Myocyte (in vitro differentiated cells): ENCODE measurements around the gene MYO7B. TPM values are rescaled to one million over a fixed set of nuclear protein-coding genes. Genes with fewer than 3 reads are reported as not detected.
A peak's percentile ranks its signal among the peaks of the same experiment; 100 is the strongest.

ENCODE experiments used
- DNase-seq: peaks from one replicate; pipeline ENCODE4 v3.0.0-alpha.2; 2012; ENCODE audit warnings: low read depth
- total RNA-seq: library from RNA; depleted of rRNA; stranded (reverse); fragments of >200 nt; gene quantifications from 2 replicates; pipeline ENCODE4 v1.2.3, GENCODE V29; 2014

MYO7B gene
- total RNA-seq, 1 donor from 2014 or later, result not detected

DNA sequence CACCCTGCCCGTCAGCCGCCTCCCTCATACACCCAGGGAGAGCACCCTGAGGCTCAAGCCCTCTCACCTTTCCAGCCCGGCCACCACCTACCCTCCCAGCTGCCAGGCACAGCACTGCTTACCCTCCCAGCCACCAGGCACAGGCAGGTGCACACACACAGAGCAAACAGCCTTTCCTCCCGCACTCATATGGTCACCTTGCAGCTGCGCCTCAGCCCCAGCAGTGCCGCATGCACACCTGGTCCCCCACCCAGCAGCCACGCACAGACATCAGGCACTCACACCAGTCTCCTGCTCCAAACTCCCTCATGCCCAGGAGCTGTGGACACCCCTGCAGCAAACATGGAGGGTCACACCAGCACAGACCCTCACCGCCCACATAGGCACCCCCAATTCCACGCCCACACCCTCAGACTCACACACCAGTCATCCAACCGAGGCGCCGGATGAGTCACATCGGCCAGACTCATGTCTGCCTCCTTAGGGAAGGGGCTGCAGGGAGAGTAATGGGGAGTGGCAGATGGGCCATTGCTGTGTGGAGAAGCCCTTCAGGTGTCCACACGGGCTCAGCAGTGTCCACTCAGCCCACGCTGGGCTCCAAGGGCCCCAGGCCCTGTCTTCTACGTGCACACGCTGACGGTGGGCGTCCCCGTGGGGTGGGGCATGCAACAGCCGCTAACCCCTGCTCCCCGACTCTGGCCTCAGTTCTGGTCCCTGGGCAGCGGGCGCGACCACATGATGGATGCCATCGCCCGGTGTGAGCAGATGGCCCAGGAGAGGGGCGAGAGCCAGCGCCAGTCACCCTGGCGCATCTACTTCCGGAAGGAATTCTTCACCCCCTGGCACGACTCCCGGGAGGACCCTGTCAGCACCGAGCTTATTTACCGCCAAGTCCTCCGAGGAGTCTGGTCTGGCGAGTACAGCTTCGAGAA, 88.2 kb downstream of the MYO7B start:
- DNase-seq, result no peak

DNA sequence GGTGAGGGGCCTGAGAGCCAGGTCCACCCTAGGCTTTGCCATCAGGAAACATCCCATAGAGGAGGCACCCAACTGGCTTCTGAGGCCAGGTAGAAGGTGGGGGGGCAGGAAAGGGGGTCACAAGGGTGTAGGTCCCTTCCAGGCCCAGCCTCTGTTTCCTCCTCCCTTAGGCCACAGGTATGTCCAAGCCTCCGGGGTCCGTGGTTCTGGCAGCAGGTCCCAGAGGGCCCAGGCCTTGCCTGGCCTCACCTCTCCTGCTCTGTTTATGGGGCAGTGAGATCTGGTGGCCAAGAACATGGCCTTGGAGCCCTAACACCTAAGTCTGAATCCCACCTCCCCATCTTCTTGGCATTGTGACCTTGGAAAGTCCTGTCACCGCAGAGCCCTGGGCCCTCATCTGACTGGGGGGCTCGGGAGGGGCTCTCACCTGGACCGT, 88.9 kb downstream of the MYO7B start:
- no peak for DNase-seq

DNA sequence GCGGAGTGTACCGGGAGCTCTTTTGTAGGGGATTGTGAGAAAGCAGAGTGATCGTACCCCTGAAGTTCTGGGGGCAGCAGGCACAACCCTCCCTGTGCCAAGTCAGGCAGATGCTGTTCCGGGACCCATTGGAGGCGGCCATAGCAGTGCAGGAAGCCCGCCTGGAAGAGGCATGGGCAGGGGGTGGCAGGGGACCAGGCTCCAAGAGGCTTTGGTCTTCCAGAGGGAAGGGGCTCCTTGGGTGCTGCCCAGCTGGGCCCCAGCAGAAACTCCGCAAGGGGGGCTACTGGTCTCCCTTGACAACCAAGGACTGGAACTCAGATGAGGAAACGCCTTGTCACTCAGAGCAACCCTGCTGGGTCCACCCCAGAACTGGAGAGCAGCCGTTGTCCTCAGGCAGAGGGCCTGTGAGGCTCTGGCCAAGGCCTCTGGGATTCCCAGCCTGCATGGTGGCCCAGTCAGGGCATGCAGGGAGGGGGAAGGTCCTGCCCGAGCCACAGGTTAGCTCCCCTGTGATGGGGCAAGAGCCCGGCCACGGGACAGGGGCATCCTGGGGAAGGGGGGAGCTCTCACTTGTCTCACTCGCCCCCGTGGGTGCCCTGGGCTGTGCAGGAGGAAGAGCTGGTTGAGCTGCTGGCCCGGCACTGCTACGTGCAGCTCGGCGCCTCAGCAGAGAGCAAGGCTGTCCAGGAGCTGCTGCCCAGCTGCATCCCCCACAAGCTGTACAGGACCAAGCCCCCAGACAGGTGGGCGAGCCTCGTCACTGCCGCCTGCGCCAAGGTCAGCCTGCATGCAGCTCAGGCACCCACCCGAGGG, 89.5 kb downstream of the MYO7B start:
- DNase-seq, result no peak

DNA sequence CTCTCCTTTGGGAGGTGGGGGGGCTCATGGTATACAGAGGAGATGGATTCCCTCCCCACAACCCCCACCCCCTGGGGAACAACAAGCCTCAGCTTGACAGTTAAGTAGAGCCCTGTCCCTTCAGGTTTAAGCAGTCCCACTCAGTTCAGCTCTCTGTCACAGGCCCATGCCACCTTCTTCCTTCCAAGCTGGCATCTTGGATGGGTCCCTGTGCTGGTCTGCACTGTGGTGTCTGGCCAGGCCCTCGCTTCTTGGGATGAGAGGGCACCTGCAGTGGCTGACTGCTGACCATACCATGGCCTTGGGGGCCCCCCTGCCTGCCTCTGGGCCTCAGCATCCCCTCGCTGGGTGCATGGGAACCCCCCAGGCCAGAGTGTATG, 90.1 kb downstream of the MYO7B start:
- DNase-seq, result no peak

DNA sequence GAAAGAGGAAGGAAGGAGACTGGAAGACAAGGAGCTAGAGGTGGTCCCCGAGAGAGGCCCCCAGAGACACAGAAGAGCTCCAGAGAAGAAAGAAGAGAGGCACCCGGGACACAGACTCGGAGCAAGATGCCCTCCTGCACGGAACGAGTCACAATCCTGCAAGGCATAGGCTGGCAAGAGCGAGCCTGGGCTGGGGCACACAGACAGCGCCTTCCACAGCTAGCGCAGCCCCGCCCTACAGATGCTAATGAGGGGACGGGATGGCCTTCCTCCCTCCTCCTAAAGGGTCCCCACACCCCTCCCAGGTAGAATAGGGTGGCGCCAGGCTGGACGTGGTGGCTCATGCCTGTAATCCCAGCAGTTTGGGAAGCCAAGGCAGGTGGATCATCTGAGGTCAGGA, 90.7 kb downstream of the MYO7B start:
- no peak for DNase-seq

DNA sequence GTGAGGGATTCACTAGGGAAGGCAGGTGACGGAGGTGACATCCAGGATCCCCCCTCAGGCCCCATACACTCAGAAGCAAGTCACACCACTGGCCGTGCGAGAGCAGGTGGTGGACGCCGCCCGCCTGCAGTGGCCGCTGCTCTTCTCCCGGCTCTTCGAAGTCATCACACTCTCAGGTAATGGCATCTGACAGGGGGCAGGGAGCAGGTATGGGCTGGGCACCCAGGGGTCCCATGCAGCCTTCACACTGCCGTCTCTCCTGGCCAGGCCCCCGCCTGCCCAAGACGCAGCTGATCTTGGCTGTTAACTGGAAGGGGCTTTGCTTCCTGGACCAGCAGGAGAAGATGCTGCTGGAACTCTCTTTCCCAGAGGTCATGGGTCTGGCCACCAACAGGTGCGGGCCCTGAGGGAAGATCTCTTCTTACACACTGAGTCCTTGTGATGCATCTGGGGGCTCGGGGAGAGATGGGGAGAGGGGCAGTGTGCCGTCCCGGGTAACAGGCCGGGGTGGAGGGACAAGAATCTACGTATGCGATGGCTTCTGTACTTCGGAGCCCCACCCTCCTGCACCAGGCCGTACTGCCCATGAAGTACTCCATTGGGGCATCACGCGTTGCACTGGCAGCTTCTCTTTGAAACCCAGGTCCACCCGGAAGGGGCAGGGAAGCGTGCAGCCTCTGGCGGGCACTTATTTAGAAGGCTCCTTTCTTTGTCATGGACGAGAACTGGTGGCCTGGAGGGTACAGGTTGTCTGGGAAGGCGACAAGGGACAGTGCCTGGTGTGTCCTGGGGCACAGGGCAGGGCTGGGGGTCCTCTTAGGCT, 91.6 kb downstream of the MYO7B start:
- no peak for DNase-seq

DNA sequence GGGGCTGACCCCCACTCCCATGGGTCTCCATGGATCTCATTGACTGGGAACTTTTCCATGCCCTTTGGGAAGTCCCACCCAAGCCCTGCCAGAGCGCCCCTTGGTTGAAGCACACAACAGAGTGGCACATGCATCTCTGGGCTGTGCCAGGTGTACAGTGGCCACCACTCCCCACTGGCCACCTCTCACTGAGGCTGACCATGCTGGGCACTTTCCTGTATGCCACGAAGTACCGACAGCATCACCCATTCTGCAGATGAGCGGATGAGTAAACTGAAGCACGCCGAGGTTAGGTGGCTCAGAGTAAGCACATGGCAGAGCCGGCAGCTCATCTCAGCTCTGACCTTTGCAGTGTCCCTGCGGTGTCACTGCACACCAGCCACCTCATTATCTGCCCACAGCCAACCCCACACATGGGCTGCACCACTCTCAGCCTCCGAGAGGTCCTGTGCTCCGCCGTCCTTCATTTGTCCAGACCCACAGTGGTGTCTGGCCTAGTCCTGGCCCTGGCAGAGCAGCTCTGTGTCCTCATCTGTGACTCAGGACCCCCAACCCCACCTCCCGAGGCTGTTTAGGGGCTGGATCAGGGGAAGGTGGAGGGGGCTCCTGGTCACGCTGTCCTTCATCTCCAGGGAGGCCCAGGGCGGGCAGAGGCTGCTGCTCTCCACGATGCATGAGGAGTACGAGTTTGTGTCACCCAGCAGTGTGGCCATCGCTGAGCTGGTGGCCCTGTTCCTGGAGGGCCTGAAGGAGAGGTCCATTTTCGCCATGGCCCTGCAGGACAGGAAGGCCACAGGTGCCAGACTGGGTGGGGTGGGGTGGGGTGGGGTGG, 92.5 kb downstream of the MYO7B start:
- DNase-seq, result no peak

DNA sequence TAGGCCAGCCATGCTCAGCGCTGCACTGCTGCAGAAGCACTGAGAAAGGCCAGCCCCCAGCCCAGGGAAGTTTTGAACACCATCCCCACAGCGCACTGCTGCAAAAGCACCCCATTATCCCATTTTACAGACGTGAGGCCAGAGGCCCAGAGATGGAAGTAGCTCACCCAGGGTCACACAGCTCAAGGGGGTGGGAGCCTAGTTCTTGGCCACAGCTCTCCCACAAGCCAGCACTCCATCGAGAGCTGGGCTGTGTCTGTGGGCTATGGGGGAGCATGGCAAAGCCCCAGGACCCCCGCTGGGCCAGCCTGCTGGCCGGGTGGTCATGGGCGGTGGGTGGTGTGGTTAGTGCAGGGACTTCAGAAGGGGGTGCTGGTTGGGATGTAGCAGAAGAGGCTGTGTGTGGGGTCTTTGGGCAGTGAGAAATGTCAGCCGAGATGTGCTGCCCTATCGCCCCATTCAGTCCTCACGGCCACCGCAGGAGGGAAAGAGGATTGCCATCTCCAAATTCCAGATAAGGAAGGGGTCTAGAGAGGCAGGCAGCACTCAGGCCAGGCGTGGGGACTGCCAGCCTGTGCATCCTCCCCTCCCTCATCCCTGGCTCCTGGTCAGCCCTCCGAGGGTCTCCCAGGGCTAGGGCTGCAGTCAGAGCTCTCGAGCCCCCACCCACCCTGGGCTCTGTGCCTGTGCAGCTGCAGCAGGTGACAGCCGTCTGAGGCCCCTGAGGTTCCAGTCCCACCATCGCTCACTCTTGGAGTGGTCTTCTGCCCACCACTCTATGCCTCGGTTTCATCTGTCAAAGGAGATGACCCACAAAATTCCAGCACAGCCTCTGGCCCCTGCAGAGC, 93.5 kb downstream of the MYO7B start:
- no peak for DNase-seq

DNA sequence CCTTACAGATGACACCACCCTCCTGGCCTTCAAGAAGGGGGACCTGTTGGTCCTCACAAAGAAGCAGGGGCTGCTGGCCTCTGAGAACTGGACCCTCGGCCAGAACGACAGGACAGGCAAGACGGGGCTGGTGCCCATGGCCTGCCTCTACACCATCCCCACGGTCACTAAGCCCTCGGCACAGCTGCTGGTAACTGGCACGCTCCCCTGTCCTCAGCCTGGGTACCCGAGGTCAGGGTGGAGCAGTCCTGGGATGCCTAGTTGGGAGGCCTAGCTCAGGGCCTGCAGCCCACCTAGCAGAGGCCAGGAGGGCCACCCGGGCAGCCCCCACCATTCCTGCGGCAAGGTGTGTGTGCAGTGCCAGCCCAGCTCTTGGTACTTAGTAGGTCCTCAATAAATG, 94.2 kb downstream of the MYO7B start:
- no peak for DNase-seq

DNA sequence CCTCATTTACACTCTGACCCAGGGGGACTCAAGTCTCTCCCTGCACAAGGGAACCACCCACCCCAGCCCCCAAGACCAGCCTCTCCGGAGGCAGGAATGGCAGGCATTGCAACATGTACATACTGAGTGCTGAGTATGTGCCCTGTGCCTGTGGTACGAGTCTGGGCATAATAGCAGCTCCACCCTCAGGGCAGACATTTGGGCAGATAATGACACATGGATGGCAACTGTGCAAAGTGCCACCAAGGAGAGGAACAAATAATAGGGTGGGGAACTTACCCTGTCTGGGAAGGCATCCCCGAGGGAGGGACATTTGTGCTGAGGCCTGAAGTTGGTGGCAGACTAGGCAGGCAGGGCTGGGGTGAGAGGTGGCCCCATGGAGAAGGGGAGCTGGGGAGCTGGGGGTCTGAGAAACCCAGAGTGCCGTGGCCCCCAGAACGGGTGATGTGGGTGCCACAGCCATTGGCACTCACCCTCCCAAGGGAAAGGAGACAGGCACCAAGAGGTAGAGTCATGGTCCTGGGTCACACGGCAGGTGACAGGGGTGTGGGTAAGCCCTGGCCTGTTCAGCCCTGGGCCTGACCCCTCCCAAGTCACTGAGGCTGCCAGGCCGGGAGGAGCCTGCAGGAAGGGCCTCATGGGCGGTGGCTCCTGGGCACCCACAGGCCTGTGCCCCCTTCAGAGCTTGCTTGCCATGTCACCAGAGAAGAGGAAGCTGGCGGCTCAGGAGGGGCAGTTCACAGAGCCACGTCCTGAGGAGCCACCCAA, 94.8 kb downstream of the MYO7B start:
- no peak for DNase-seq

DNA sequence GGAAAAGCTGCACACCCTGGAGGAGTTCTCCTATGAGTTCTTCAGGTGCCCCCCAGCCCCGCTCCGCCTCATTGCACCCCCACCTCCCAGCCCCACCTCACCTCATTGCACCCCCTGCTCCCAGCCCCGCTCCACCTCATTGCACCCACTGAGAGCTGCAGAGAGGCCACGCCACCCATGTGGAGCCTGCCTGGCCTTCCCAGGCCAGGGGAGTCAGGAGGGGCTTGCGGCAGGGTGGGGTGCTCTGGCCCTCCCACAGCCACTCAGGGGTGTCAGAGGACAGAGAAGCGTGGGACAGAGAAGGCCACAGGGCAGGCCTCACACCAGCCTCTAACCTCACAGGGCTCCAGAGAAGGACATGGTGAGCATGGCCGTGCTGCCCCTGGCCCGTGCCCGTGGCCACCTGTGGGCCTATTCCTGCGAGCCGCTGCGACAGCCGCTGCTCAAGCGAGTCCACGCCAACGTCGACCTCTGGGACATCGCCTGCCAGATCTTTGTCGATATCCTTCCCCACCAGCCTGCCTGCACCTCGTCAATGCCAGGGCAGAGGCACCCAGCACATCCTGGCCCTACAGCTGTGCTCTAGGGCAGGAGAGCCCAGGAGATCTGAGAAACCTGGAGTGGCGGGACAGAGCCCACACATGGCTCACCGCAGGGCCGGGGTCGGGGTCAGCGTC, 95.5 kb downstream of the MYO7B start:
- DNase-seq, result no peak

DNA sequence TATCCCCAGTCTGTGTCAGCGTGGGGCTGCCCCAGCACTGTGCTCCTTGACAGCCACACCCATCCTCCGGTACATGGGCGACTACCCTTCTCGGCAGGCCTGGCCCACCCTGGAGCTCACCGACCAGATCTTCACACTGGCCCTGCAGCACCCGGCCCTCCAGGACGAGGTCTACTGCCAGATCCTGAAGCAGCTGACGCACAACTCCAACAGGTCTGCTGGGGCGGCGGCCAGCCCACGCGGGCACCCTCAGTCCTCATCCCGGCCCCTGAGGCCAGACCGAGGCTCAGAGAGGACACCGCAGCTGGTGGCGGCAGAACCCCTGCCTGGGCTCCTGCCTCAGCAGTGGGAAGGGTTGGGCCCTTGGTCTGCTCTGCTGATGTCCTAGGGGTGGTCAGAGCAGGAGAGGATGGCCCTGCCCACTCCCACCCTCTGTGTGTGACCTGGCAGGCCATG, 96.1 kb downstream of the MYO7B start:
- DNase-seq, result no peak

DNA sequence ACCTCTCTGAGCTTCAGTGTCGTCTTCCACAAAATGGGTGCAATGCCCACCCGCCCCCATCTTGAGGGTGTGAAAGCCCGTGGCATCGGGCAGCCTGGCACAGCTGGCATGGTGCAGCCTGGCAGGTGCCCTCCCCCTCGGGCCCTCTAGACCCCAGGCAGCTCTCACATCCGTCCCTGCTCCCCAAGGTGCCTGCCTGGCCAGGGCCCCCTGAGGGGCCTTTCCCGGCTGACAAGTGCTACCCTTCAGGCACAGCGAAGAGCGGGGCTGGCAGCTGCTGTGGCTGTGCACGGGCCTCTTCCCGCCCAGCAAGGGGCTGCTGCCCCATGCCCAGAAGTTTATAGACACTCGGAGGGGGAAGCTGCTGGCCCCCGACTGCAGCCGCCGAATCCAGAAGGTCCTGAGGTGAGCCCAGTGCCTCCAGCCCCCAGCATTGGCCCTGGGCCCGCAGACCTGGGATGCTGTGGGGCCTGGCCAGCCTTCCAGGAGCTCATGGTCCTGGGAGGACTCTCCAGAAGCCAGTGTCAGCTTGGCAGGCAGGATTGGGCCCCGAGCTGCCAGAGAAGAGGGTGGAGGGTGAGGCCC, 96.6 kb downstream of the MYO7B start:
- DNase-seq, result no peak

DNA sequence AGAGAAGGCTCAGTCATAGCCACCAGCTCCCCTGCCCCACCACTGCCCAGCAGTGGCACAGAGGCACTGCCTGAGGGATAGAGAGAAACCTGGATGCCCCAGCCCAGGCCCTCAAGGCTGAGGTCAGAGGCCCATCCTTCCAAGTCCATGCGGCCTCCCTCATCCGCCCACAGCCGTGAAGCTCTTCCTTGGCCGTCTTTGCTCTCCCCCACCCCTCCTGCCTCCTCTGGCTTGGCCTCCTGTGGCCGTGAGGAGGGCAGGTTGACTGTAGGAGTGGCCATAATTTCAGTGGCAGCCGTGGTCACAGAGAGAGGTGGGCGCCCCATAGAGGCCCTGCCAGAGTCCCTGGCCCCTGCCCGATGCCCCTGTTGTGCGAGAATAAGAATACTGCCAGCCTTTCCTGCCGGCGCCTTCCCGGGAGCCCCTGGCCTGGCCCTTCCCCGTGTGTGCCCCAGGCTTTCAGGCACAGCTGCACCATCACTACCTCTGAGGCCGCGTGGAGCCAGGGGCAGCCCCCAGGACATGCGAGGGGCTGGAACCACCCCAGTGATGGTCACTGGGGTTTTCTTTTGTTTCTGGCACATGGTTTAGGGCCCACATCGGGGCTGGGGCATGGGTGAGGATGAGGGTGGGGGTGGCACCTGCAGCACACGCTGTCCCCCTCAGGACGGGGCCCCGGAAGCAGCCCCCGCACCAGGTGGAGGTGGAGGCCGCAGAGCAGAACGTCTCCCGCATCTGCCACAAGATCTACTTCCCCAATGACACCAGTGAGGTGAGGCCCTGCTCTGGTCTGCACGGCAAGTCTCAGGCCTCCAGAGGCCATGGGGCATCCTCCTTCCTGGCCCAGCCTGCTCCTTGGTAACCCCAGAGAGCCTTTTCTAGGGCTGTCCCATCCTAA, 97.4 kb downstream of the MYO7B start:
- DNase-seq, result no peak

DNA sequence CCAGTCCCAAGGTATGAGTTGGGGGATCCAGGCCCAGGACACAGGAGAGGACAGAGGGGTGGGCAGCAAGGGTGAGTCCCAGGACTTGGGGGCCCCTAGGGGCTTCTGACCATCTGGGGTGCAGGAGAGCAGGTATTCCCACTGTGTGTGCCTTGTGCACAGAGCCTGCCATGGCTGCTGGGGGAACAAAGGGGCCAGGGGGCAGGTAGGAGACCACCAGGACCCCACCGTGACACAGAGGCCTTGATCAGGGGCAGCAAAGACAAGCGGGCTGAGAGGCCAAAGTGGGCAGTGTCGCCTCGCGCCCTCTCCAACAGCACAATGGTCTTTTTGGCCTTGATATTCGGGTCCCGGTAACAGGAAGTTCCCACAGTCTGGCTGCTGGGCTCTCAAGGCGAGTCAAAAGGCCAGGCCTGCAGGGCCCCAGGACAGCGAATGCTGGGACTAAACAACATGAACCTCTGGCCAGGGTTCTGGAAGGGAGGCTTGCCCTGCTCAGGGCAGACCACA, 98.1 kb downstream of the MYO7B start:
- no peak for DNase-seq

DNA sequence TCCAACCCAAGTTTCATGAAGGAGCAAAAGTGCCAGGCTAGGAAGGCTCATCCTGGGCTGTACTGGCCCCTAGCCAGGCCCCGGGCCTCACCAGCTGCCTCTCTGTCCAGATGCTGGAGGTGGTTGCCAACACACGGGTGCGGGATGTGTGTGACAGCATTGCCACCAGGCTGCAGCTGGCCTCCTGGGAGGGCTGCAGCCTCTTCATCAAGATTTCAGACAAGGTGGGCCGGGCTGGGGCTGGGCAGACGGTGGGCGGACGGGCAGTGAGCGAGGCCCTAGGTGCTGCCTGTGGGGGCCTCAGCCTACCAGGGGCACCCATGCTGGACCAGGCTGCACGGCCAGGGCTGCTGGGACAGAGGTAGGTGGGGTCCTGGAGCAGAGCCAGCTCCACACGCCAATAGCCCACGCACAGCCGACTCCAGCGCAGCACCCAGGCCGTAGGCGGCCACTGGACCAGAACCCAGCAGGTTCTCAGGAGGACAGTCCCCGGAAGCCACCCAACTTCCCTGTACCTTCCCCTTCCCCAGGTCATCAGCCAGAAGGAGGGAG, 98.7 kb downstream of the MYO7B start:
- DNase-seq, result peak; percentile 74
